HG03354 (cell line): ENCODE measurements around the gene EVI5.
A peak's percentile ranks its signal among the peaks of the same experiment; 100 is the strongest.
"Not testable (repeated sequence)": the region's sequence is repeated elsewhere in the genome, so short reads cannot be mapped to it uniquely, and the experiment has no call there.

Source experiments
- ATAC-seq: cut with Tn5 transposase; IDR thresholded peaks from one replicate; pipeline ENCODE4 v1.9.1; 2021; ENCODE audit warnings: mild to moderate bottlenecking; ENCODE audit not compliant: unreplicated experiment, poor library complexity, severe bottlenecking

The EVI5 gene

DNA sequence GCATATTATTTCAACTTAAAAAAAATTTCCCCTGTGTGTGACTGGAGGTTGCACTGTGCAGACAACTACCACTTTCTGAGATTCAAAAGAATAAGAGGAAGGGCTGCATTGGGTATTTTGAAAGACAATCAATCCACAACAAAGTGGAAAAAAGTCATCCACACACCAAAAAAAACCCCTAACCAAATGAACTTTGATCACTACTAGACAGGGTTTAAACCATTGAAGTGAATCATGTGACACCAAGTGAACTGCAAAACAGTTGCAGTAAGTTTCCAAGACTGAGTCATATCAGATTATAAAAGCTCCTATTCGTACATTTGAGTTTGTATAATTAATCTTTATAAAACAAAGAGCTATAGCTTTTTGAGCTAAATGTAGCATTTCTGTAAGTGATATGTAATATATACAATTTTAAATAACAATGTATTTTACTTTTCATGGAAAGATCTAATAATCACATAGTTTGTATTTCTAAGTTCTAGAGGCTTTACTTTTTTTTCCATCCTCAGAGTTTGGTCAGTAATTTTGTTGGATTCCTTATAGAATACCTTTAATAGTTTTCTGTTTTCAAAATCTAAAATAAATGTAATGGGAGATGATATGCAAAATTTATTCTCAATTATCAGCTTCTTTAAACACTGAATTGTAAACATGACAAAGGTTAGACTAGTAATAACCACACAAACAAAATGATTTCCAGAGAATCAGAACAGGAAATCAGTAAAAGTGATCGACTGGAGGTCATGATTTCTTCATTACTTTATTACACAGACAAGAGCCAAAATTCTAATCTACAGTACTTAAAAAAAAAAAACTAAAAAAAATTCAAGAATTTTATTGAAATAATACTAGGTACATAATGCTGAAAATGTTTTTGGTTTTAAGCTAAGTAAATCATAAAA, 247.7 kb downstream of the EVI5 start:
- ATAC-seq, result peak; percentile 62

DNA sequence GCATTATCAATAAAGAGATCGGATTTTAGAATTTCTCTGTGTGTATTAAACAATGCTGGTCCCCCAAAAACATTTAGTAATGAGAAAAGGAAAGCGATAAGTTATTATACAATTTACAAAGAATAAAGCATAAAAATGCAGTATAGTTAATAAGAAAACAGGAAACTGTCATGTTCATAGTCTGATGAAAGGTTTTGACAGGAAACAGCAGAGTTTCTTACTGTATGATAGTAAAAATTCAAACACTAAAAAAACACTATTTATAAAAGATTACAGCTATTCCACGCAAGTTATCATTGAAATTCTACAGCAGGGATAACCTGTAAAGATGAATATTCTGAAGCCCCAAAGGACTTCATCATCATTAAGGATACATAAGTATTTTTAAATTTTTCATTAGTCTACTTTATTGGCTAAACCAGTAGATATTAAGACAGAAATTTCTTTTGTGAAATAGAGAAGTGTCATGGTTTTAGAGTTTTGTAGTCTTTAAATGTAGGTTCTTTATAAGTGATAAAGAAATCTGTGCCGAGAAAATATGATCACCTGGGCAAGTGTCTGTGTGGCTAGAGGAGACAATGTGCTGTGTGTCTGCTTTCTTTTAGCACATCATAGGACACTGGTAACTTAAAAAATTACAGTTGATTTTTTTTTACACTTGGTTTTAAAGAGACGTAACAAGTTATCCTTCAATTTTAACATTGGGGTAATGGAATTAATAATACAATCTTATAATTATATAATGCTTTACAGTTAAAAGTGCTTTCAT, 248.5 kb downstream of the EVI5 start:
- peak; percentile 21 for ATAC-seq

DNA sequence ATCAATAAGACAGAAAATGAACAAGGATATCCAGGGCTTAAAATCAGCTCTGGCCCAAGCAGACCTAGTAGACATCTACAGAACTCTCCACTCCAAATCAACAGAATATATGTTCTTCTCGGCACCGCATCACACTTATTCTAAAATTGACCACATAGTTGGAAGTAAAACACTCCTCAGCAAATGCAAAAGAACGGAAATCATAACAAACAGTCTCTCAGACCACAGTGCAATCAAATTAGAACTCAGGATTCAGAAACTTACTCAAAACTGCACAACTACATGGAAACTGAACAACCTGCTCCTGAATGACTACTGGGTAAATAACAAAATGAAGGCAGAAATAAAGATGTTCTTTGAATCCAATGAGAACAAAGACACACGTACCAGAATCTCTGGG, 252.5 kb downstream of the EVI5 start:
- not testable (repeated sequence) for ATAC-seq

DNA sequence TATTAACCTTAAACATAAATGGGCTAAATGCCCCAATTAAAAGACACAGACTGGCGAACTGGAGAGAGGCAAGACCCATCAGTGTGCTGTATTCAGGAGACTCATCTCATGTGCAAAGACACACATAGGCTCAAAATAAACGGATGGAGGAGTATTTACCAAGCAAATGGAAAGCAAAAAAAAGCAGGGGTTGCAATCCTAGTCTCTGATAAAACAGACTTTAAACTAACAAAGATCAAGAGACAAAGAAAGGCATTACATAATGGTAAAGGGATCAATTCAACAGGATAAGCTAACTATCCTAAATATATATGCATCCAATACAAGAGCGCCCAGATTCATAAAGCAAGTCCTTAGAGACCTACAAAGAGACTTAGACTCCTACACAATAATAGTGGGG, 253.0 kb downstream of the EVI5 start:
- ATAC-seq, result not testable (repeated sequence)

DNA sequence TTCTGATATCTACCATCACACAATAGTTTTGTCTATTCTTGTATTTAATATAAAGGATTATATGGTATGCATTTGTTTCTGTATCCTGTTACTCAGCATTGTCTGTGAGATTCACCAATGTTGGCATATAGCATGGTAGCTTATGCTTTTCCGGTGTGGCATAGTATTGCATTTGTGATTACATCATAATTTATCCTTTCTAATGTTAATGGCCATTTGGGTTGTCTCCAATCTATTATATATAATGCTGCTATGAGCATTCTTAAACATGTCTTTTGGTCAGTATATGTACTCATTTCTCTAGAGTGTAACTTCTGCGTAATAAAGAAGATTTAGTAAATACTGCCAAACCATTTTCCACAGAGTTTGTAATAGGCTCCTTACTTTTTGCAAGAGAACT, 257.2 kb downstream of the EVI5 start:
- no peak for ATAC-seq

DNA sequence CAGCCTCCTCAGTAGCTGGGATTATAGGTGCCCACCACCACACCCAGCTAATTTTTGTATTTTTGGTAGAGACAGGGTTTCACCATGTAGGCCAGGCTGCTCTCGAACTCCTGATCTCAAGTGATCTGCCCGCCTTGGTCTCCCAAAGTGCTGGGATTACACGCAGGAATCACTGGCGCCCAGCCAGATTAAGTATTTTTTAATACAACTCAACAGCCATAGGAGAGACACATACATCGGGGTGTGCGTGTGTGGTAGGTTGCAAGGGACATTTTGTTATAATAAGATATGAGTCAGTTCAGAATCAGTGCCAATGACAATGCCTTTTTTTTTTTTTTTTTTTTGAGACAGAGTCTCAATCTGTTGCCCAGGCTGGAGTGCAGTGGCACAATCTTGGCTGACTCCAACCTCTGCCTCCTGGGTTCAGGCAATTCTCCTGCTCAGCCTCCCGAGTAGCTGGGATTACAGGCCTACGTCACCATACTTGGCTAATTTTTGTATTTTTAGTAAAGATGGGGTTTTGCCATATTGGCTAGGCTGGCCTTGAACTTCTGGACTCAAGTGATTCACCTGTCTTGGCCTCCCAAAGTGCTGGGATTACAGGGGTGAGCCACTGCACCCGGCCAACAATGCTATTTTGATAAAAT, 259.8 kb downstream of the EVI5 start:
- not testable (repeated sequence) for ATAC-seq

DNA sequence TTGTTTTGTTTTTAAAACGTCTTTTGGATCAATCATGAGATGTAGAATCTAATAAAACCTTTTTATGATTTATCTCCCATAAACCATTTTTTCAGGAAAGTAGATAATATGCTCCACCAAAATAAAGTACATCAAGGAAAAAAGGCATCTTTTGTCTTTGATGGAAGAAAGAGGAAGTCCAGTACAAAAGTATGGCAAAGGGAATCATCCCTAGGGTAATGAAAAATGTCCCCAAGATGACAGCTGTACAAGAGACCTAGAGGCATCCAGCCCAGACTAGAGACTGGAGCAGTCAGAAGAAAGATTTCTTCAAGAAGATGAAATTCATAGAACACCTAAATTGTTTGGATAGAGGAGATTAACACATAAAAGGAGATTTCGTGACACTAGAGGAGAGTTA, 265.9 kb downstream of the EVI5 start:
- ATAC-seq, result no peak

DNA sequence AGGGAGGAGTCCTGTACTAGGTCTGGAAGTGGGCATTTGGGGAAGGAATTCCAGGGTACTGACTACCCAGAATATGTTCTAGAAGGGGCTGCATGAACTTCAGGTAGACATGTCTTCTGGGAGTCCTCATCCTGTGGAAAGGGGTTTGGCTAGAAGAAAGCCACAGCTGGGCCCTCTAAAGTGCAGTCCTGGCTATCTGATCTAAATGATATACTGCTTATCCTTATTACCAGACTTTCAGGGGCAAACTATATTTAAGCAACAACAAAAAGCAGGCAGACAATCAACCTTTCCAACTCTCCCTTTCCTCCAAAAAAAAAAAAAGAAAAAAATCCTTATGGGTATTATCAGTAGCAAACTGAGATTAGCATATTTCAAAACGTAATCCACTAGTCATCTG, 268.3 kb downstream of the EVI5 start:
- ATAC-seq, result no peak

DNA sequence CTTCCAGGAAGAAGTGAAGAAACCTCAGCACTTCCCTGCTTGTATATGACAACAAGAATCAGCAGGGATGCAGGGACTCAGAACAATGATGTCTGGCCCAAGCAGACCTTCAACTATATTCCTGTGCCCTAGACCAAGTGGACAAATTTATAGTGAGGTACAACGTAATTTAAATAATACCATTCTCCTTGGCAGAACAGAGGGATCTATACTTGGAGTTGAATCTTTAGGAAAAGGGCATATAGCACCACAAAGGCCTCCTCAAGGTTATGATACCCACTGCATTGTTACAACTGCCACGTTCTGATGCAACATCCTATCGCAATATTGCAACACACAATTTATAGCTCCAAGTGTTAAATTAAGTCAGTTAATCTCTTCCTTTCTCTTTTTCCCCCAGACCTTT, 269.1 kb downstream of the EVI5 start:
- ATAC-seq, result no peak

DNA sequence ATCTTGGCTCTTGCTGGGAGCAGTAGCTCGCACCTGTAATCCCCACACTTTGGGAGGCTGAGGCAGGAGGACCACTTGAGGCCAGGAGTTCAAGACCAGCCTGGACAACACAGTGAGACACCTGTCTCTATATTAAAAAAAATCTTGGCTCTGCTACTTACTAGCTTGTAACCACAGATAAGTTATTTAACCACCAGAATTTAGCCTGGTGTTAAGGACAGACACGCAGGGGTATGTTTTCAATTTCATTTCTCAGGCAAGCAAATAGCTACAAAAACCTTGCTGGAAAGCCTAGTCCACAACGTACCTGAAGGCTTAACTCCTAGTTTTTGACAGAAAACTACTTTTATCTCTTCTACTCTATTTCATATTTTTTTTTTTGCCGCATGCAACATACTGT, 273.4 kb downstream of the EVI5 start:
- peak; percentile 86 for ATAC-seq

DNA sequence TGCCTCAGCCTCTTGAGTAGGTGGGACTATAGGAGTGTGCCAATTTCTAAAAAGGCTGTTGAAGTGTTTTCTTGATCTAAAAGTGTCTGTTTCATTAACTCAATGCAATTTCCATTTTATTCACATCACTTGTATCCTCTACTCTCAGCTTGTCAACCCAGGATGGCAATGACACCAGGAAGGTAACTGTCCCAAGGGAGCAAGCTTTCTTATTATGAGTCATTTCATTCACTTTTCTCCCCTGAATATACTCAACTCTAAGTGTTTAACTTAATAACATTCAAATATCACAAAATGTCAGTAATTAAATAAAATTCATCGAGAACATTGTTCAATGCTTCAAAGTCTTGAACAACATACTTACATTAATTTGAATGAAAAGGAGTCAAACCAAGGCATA, 275.3 kb downstream of the EVI5 start:
- ATAC-seq, result peak; percentile 44

DNA sequence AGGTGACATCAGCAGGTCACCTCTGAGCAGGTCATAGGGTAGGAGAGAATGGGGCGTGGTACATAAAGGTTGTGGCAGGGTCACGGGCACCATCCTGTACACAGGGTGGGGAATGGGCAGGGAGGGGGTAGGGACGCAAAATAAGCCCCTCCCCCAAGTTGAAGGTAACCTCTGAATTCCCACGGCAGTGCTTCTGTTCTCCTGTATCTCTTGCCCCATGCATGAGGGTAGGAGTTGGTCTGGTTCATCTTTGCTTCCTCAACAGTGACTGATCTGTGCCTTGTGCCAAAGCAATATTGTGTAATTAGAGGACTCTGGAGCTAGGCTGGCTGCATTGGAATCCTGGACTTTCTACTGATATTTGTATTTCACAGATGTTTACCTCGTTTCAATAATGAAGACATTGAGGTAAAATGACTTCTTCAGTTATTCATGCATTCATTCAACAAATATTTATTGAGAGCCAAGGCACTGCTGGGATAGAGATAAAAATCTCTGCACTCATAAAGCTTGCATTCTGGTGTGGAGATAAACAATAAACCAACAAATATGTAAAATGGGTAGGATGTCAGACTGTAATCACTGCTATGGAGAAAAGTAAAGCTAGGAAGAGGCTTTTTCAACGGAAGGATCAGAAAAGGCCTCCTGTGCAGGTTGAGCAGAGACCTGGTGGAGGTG, 279.8 kb downstream of the EVI5 start:
- ATAC-seq, result no peak

DNA sequence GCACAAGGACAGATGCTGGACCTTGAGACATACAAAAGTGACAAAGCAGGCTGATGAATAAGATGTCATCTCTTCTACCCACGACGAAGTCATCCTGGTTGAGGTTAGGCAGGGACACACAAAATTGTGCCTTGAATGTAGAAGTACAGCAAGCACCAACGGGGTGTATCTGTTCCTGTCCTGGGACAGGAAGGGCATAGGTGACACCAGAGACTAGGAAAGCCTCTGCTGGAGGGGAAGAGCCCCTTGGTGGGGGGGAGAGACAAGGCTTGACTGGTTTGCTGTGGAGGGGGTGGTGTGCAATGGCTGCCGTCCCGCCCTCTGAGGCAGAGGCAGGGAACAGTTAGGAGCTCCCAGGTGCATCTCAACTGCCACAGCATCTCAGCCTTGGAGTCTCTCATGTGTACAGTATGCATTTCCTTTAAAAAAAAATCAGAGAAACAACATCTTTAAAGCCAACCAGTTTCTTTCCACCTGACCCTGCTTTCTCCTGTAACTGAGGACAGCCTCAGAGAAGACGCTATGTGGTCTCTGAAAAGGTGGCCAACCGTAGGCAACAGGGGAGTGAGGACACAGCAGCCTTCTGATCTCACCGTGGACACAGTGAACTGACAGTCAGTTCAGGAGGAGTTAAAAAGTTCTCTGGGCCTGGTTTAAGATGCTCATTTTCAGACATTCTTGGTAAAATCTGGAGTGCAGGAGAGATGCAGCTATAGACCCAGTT, 280.5 kb downstream of the EVI5 start:
- peak; percentile 26 for ATAC-seq

DNA sequence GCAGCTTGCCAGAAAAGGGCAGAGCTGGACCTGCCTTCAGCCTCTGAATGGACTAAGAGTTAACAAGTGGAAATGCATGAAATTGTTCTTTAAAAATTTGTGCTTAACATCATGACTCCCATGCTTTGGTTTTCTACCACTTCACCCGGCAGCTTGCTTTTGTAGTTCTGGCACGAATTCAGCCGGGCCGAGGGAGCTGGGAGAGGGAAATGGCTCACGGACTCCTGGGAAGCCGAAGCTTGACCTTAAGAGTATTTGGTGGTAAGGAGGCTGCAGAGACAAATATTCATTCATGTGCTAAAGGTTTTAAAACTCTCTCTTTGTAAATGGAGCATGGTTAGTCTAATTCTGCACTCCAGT, 281.0 kb downstream of the EVI5 start:
- ATAC-seq, result no peak

DNA sequence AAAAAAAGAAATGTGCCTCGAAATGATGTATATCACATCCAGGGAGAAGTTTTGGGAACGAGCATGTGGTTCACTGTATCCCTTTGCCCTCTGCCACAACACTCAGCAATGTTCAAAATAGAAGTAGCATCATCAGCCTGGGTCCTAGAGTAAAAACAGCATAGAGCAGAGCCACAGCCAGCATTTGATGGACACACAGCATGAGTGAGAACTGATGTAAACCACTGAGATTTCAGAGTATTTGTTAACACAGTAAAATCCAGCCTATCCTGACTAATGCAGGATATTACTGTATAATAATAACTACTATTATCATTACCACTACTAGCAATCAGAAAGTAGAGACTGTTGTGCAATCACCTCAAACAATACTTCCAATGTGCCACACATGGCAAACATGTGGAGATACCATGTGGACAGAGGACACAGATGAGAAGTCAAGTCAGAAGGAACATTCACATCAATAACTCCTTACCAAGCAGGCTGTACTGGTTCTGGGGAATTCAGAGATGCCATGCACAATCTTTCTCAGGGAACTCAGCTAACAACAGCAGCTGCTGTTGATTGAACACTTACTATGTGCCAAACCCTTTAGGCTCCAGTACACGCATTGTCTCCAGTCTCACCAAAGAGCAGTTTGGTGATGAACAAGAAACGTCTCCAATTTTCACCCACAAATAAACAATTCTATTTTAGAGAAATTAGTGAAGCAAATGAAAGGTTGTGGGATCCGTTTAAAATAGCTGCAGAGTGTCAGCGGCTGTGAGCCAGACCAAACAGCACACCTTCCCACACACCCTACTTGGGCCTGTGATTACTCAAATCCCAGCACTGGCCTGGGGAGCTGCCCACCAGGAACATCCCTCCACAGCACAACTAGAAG, 281.6 kb downstream of the EVI5 start:
- ATAC-seq, result no peak

DNA sequence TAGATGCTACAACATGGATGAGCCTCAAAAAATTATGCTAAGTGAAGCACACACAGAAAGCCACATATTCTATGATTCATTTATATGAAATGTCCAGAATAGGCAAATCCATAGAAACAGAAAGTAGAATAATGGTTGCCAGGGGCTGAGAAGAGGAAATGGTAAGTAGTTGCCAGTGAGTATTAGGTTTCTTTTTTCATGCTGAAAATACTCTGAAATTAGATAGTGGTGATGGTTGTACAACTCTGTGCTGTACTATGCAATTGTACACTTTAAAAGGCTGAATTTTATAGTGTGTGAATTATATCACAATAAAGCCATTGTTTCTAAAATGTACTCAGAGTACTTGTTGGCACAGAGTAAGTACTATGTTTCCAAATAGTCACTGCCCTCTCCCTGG, 282.7 kb downstream of the EVI5 start:
- ATAC-seq, result peak; percentile 89

DNA sequence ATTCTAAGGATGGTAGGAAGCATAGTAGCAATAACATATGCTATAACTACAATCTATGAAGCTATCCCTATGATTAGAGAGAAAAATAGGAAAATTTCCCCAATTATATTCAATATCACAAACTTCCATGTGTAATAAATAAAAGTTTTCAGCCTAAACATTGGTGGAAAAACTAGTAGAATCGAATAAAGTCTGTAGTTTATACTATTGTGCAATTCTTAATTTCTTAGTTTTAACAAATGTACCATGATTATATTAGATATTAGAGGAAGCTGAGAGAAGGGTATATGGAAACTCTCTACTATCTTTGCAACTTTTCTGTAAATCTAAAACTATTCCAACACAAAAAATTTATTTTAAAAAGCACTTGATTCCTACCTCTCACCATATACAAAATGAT, 284.4 kb downstream of the EVI5 start:
- ATAC-seq, result no peak

DNA sequence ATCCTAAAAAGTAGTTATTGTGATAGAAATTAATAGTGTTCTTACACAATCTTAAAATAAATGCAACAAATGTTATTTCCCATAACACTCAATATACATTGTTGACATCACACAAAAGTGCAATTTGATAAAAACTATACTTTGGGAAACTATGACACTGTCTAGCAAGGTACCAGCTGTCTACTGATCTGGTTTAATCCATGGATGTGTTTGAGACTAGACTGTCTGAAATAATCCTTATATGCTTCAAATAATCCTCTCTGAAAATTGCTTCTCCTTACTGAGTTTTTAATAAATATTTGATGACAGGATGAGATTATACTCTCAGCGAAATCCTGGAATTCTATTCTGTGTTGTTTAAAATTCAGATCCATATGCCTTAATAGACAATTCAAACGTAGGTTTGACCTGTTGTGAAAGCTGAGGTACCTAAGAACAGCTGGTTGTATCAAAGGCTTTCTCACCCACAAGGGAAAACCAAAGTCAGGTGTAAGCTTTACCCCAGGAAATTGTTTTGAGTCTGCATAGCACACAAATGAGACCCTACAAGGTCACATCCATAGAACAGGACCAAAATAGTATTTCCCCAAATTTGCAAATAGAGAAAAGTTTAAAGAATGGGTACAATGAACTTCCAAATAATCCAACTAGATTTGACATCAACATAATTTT, 289.4 kb downstream of the EVI5 start:
- ATAC-seq, result no peak
